OCI-LY3 (cell line): ENCODE data around the gene FUT7.
A peak's percentile ranks its signal among the peaks of the same experiment; 100 is the strongest.

Source experiments
- EZH2phosphoT487 ChIP-seq: fragments of 200-600 bp; shearing (Covaris generic); IDR thresholded peaks from 2 replicates; pipeline ENCODE4 v1.6.1; 2018; ENCODE audit warnings: antibody characterized with exemption, mixed run types, low read depth
- TF ChIP-seq, protein P1 (sequence below): fragments of 200-600, 300-600 bp; sonication (generic); IDR thresholded peaks from 2 replicates; pipeline ENCODE4 v1.5.1; 2014; ENCODE audit warnings: antibody characterized with exemption, low read length, low read depth

GRCh38 chr9:137046088-137046787, 14.3 kb upstream of the FUT7 start, which contains the start of gene NPDC1:
- TF ChIP-seq, protein P1, sequence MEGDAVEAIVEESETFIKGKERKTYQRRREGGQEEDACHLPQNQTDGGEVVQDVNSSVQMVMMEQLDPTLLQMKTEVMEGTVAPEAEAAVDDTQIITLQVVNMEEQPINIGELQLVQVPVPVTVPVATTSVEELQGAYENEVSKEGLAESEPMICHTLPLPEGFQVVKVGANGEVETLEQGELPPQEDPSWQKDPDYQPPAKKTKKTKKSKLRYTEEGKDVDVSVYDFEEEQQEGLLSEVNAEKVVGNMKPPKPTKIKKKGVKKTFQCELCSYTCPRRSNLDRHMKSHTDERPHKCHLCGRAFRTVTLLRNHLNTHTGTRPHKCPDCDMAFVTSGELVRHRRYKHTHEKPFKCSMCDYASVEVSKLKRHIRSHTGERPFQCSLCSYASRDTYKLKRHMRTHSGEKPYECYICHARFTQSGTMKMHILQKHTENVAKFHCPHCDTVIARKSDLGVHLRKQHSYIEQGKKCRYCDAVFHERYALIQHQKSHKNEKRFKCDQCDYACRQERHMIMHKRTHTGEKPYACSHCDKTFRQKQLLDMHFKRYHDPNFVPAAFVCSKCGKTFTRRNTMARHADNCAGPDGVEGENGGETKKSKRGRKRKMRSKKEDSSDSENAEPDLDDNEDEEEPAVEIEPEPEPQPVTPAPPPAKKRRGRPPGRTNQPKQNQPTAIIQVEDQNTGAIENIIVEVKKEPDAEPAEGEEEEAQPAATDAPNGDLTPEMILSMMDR: peak; percentile 72
- no peak for TF ChIP-seq EZH2phosphoT487
